H1 (cell line): ENCODE results near the gene CRHR2. TPM values are rescaled to one million over a fixed set of nuclear protein-coding genes. Genes with fewer than 3 reads are reported as not detected.

Source experiments
- CTCF ChIA-PET: fragments of 300-600 bp; sonication (Branson Sonifier 250); formaldehyde crosslinking; loops from one replicate; lab custom pipeline; 2021; ENCODE audit not compliant: partially characterized antibody; lab: Charles Lee
- POLR2A ChIA-PET: fragments of 300-600 bp; sonication (Branson Sonifier 250); formaldehyde crosslinking; loops from one replicate; lab custom pipeline; 2021; ENCODE audit warnings: inconsistent platforms; ENCODE audit not compliant: partially characterized antibody; lab: Charles Lee
- DNase-seq, 2 experiments: peaks; one replicate each; pipeline versions ENCODE4 v3.0.0 to v3.0.0-alpha.2; 2010 to 2022; ENCODE audit warnings: low spot score in 2 of 2, low read depth in 1 of 2, mixed read lengths in 1 of 2
- FAIRE-seq: peaks from 2 replicates; lab custom pipeline; 2011; peaks lifted over from hg19 to GRCh38; lab: Jason Lieb, UNC
- H2AFZ ChIP-seq: 2 replicates; pipeline ENCODE4 v1.8.1; 2012; ENCODE audit warnings: low read length, inconsistent platforms
- H2AK5ac ChIP-seq: 2 replicates; pipeline ENCODE4 v1.6.1; 2013; ENCODE audit warnings: low read depth, low read length
- H2BK120ac ChIP-seq: replicated peaks from 2 replicates; pipeline ENCODE3; 2013; ENCODE audit warnings: low read depth, low read length, inconsistent platforms
- H2BK12ac ChIP-seq: 2 replicates; pipeline ENCODE4 v1.6.1; 2013; ENCODE audit warnings: low read depth, low read length
- H2BK15ac ChIP-seq: 2 replicates; pipeline ENCODE4 v1.6.1; 2013; ENCODE audit warnings: low read length
- H2BK20ac ChIP-seq: 2 replicates; pipeline ENCODE4 v1.6.1; 2013; ENCODE audit warnings: low read length
- H2BK5ac ChIP-seq: 2 replicates; pipeline ENCODE4 v1.6.1; 2013; ENCODE audit warnings: low read depth, low read length
- H3K14ac ChIP-seq: 2 replicates; pipeline ENCODE4 v1.6.1; 2013; ENCODE audit warnings: inconsistent platforms; ENCODE audit not compliant: insufficient read length
- H3K18ac ChIP-seq: 2 replicates; pipeline ENCODE4 v1.6.1; 2013; ENCODE audit warnings: low read length; ENCODE audit errors: extremely low read depth
- H3K23ac ChIP-seq: 2 replicates; pipeline ENCODE4 v1.6.1; 2013; ENCODE audit warnings: inconsistent platforms; ENCODE audit not compliant: insufficient read length
- H3K23me2 ChIP-seq: 2 replicates; pipeline ENCODE4 v1.6.1; 2013; ENCODE audit warnings: low read depth, low read length
- H3K27ac ChIP-seq: 2 replicates; pipeline ENCODE4 v1.6.1; 2011; ENCODE audit warnings: low read depth, low read length, inconsistent platforms
- H3K27me3 ChIP-seq, 4 experiments: replicated peaks in 1 of 4; 1 replicate in 1 of 4; 2 replicates in 3 of 4; pipeline versions ENCODE4 v1.6.1 to v1.8.1; 2011 to 2013; ENCODE audit warnings: low read length in 3 of 4, mild to moderate bottlenecking in 3 of 4, inconsistent platforms in 2 of 4, mixed read lengths in 2 of 4, moderate library complexity in 1 of 4; ENCODE audit not compliant: control insufficient read depth in 3 of 4, insufficient read depth in 3 of 4; ENCODE audit errors: extremely low read depth in 1 of 4
- H3K36me3 ChIP-seq, 4 experiments: 2 replicates each; pipeline versions ENCODE4 v1.6.1 to v1.8.1; 2011 to 2013; ENCODE audit warnings: mild to moderate bottlenecking in 4 of 4, low read length in 3 of 4, moderate library complexity in 2 of 4, control low read depth in 1 of 4, inconsistent platforms in 1 of 4; ENCODE audit not compliant: insufficient read depth in 4 of 4, control insufficient read depth in 2 of 4
- H3K4ac ChIP-seq: replicated peaks from 2 replicates; pipeline ENCODE3; 2013; ENCODE audit warnings: low read length, low read depth, mixed read lengths, inconsistent platforms; ENCODE audit not compliant: insufficient read length
- H3K4me1 ChIP-seq, 4 experiments: replicated peaks in 1 of 4; 1 replicate in 1 of 4; 2 replicates in 3 of 4; pipeline versions ENCODE4 v1.6.1 to v1.8.1; 2011 to 2013; ENCODE audit warnings: low read length in 3 of 4, inconsistent platforms in 2 of 4, mixed read lengths in 1 of 4; ENCODE audit not compliant: insufficient read depth in 4 of 4, control insufficient read depth in 3 of 4
- H3K4me2 ChIP-seq, 2 experiments: 2 replicates each; pipeline versions ENCODE4 v1.6.1 to v1.8.1; 2011 to 2013; ENCODE audit warnings: low read depth in 2 of 2, low read length in 2 of 2, control low read depth in 1 of 2, inconsistent platforms in 1 of 2, mild to moderate bottlenecking in 1 of 2; ENCODE audit not compliant: insufficient read depth in 1 of 2
- H3K4me3 ChIP-seq, 4 experiments: fragments of 200-600, 300-600 bp in 1 of 4; sonication (generic), shearing (Covaris generic), sonication (Bioruptor Twin) in 1 of 4; 2 replicates each; pipeline versions ENCODE4 v1.5.1 to v1.8.1; 2011 to 2016; ENCODE audit warnings: low read length in 4 of 4, low read depth in 3 of 4, control low read depth in 2 of 4, inconsistent platforms in 2 of 4, mild to moderate bottlenecking in 2 of 4, mixed read lengths in 1 of 4, moderate library complexity in 1 of 4; ENCODE audit not compliant: insufficient read depth in 2 of 4; ENCODE audit errors: extremely low read depth in 1 of 4
- H3K56ac ChIP-seq: replicated peaks from 2 replicates; pipeline ENCODE3; 2013; ENCODE audit warnings: low read depth, mild to moderate bottlenecking, mixed read lengths, low read length, inconsistent platforms; ENCODE audit not compliant: insufficient read length
- H3K79me1 ChIP-seq: 2 replicates; pipeline ENCODE4 v1.6.1; 2013; ENCODE audit warnings: low read depth, low read length, control low read depth
- H3K79me2 ChIP-seq, 2 experiments: 2 replicates each; pipeline versions ENCODE4 v1.6.1 to v1.8.1; 2012 to 2013; ENCODE audit warnings: low read length in 2 of 2, mild to moderate bottlenecking in 2 of 2, inconsistent platforms in 1 of 2; ENCODE audit not compliant: insufficient read depth in 2 of 2, control insufficient read depth in 1 of 2
- H3K9ac ChIP-seq, 4 experiments: replicated peaks in 1 of 4; 1 replicate in 1 of 4; 2 replicates in 3 of 4; pipeline versions ENCODE4 v1.6.1 to v1.8.1; 2011 to 2013; ENCODE audit warnings: low read depth in 3 of 4, low read length in 3 of 4, control low read depth in 2 of 4, mild to moderate bottlenecking in 2 of 4, moderate library complexity in 2 of 4, inconsistent platforms in 1 of 4; ENCODE audit errors: extremely low read depth in 1 of 4
- H3K9me3 ChIP-seq, 2 experiments: 2 replicates each; pipeline versions ENCODE4 v1.6.1 to v1.8.1; 2012 to 2013; ENCODE audit warnings: mild to moderate bottlenecking in 2 of 2, moderate library complexity in 2 of 2, control low read depth in 1 of 2, inconsistent platforms in 1 of 2, low read depth in 1 of 2, low read length in 1 of 2, mixed read lengths in 1 of 2; ENCODE audit not compliant: insufficient read depth in 2 of 2
- H4K20me1 ChIP-seq, 2 experiments: replicated peaks in 1 of 2; 2 replicates each; pipeline versions ENCODE3 to v1.8.1; 2011 to 2013; ENCODE audit warnings: inconsistent platforms in 2 of 2, low read length in 2 of 2, mild to moderate bottlenecking in 1 of 2; ENCODE audit not compliant: insufficient read depth in 2 of 2, control insufficient read depth in 1 of 2
- H4K5ac ChIP-seq: 2 replicates; pipeline ENCODE4 v1.6.1; 2013; ENCODE audit warnings: low read length, low read depth, mixed read lengths, inconsistent platforms; ENCODE audit not compliant: insufficient read length
- H4K8ac ChIP-seq: 2 replicates; pipeline ENCODE4 v1.8.0; 2013; ENCODE audit warnings: mild to moderate bottlenecking, moderate library complexity, low read length, inconsistent platforms; ENCODE audit not compliant: insufficient read depth; ENCODE audit errors: extremely low read depth
- H4K91ac ChIP-seq: replicated peaks from 2 replicates; pipeline ENCODE3; 2013; ENCODE audit warnings: low read length, mixed read lengths, inconsistent platforms; ENCODE audit not compliant: insufficient read length
- ASH2L ChIP-seq: fragments of 200-600, 300-600 bp; sonication (generic); IDR thresholded peaks from one replicate; pipeline ENCODE4 v1.7.1; 2017; ENCODE audit warnings: low read length
- CBX8 ChIP-seq: fragments of 300-800, 300-1000 bp; sonication (generic); IDR thresholded peaks from 2 replicates; pipeline ENCODE4 v1.7.1; 2016; ENCODE audit warnings: low read depth, low read length, borderline replicate concordance
- POLR2AphosphoS5 ChIP-seq: IDR thresholded peaks from 2 replicates; pipeline ENCODE4 v1.6.1; 2011; ENCODE audit warnings: low read depth, low read length
- POU5F1 ChIP-seq: IDR thresholded peaks from 2 replicates; pipeline ENCODE4 v1.6.1; 2011; ENCODE audit warnings: low read depth, mild to moderate bottlenecking, low read length, moderate library complexity
- TAF1 ChIP-seq: IDR thresholded peaks from 2 replicates; pipeline ENCODE4 v1.6.1; 2011; ENCODE audit warnings: mild to moderate bottlenecking, low read depth, low read length
- YY1 ChIP-seq: IDR thresholded peaks from 2 replicates; pipeline ENCODE4 v1.6.1; 2011; ENCODE audit warnings: low read depth, mild to moderate bottlenecking, low read length
- WGBS, 2 experiments: shearing (Covaris generic) in 1 of 2; methylation state at CpG; one replicate each; pipeline versions ENCODE4 v1.1.6 to v1.1.7; 2013 to 2015; ENCODE audit warnings: low lambda C conversion rate in 2 of 2, mixed read lengths in 2 of 2, inconsistent platforms in 1 of 2, low coverage in 1 of 2, missing lambda C conversion rate in 1 of 2; ENCODE audit not compliant: insufficient replicate concordance in 2 of 2, insufficient coverage in 1 of 2, insufficient read length in 1 of 2; ENCODE audit errors: extremely low coverage in 1 of 2, missing lambda C conversion rate in 1 of 2; 5-methylcytosine and 5-hydroxymethylcytosine counted together
- polyA plus RNA-seq, 7 experiments: library from polyadenylated mRNA; depleted of rRNA in 3 of 7; stranded (reverse) in 5 of 7; unstranded in 2 of 7; fragments of >200 nt in 5 of 7; fragments of 200-250 nt in 2 of 7; gene quantifications; 1 replicate in 5 of 7; 2 replicates in 1 of 7; 4 replicates in 1 of 7; pipeline versions ENCODE4 v1.2.1 to v1.2.3, GENCODE V29; 2011 to 2013; ENCODE audit warnings: missing spikeins in 2 of 7, mixed read lengths in 2 of 7
- total RNA-seq: library from RNA; stranded (reverse); fragmentation: NEBNext Ultra II Directional; extraction: Animal tissue kit (Norgen Biotek cat#: 25700); gene quantifications from 2 replicates; pipeline ENCODE4 v1.2.1, GENCODE V29; 2021

CRHR2 gene
- total and polyA plus RNA-seq, 2 of the 8 experiments (the other 6 are each of a cell fraction or from before 2014, with no cell fraction given): 0.37 to 1.3 TPM

- Histone ChIP-seq H3K36me3 (no peaks in the 10 kb centered on the region; a peak in 1 of 8 replicates), H3K9ac (no peak overlapping the region), H2BK12ac (no peak overlapping the region), H2BK20ac (no peak overlapping the region), H3K27me3 (no peaks in the 10 kb centered on the region; a peak in 1 of 7 replicates), H4K5ac (no peak overlapping the region), H3K56ac (no peak overlapping the region), H3K27ac (no peak overlapping the region), H3K79me2 (no peaks in the 10 kb centered on the region), H2AK5ac (no peak overlapping the region), H3K79me1 (no peaks in the 10 kb centered on the region; the same call in 1 of the 2 replicates), H3K18ac (no peak overlapping the region), H2AFZ (no peak overlapping the region), H2BK120ac (no peak overlapping the region), H3K23me2 (no peaks in the 10 kb centered on the region), H3K4ac (no peak overlapping the region), H3K4me1 (peaks cover 0 to 8% (median 4%) of the 10 kb centered on the region in 4 experiments; a peak in 4 of 7 replicates), H2BK5ac (no peak overlapping the region), H4K8ac (no peak overlapping the region), H3K23ac (no peak overlapping the region), H2BK15ac (no peak overlapping the region), H3K14ac (no peak overlapping the region), H3K4me2 (no peak overlapping the region), H4K91ac (no peak overlapping the region), H4K20me1 (peaks cover 0 to 4% of the 10 kb centered on the region in 2 experiments), H3K9me3 (no peaks in the 10 kb centered on the region), H3K4me3 (no peak overlapping the region)
- DNase-seq: no peak
- ChIA-PET CTCF (interaction anchor here (0.9 to 7.5 kb wide), 16 partner anchors 11 to 127 kb away, joined by 3 to 68 read pairs (median 5); partner anchors contain the start of gene CRHR2), POLR2A (interaction anchor here (0.9 to 2.2 kb wide), 11 partner anchors 7 to 70 kb away, joined by 3 to 14 read pairs (median 3); partner anchors contain the start of gene GARS1)
- no peak for FAIRE-seq
- 94% methylated on average over 2 of the region's 2 CpGs; no CpG with 5 or more reads in 1 of the 2 experiments for WGBS, 2 experiments
- TF ChIP-seq TAF1 (no peak), ASH2L (no peak), POLR2AphosphoS5 (no peak), POU5F1 (no peak), CBX8 (no peak), YY1 (no peak)
Observed at GRCh38 chr7:30664184-30664885, 17.9 kb downstream of the CRHR2 start.
